ENCODE measurements around the gene GGNBP2.
A peak's percentile ranks its signal among the peaks of the same experiment; 100 is the strongest.
"Not testable (repeated sequence)": the region's sequence is repeated elsewhere in the genome, so short reads cannot be mapped to it uniquely, and the experiment has no call there.

GGNBP2 gene

GRCh38 chr17:36544307-36545076 lies at the start of gene GGNBP2:
Gene GGNBP2 (plus strand): TSS chr17:36544919. CDS start chr17:36545725, 806 bp downstream.
- DNase-seq, result peak; percentile 39

- DNase-seq, result no peak
These were observed 49.6 kb upstream of the GGNBP2 start for GRCh38 chr17:36495076-36495578.

- no peak for DNase-seq
These were observed 48.5 kb upstream of the GGNBP2 start for GRCh38 chr17:36496018-36496789.

GRCh38 chr17:36498155-36498554 lies 46.6 kb upstream of the GGNBP2 start:
- no peak for DNase-seq

GRCh38 chr17:36498560-36499300 lies 46.0 kb upstream of the GGNBP2 start:
- DNase-seq, result no peak

GRCh38 chr17:36500745-36501225 lies 43.9 kb upstream of the GGNBP2 start:
- DNase-seq, result no peak

- no peak for DNase-seq
These were observed 43.4 kb upstream of the GGNBP2 start for GRCh38 chr17:36501351-36501750.

- DNase-seq, result no peak
These were observed 42.8 kb upstream of the GGNBP2 start for GRCh38 chr17:36501963-36502362.

GRCh38 chr17:36503456-36504155 lies 41.1 kb upstream of the GGNBP2 start:
- DNase-seq, result no peak

- no peak for DNase-seq
These were observed 40.6 kb upstream of the GGNBP2 start for GRCh38 chr17:36504156-36504545.

GRCh38 chr17:36505171-36505570 lies 39.5 kb upstream of the GGNBP2 start:
- no peak for DNase-seq

- DNase-seq, result no peak
These were observed 38.4 kb upstream of the GGNBP2 start for GRCh38 chr17:36506249-36506826.

- no peak for DNase-seq
These were observed 37.9 kb upstream of the GGNBP2 start for GRCh38 chr17:36506831-36507230.

GRCh38 chr17:36507266-36507665 lies 37.5 kb upstream of the GGNBP2 start:
- DNase-seq, result no peak

GRCh38 chr17:36508439-36508838 lies 36.3 kb upstream of the GGNBP2 start:
- DNase-seq, result not testable (repeated sequence)

GRCh38 chr17:36509272-36509985 lies 35.3 kb upstream of the GGNBP2 start:
- DNase-seq, result no peak

- DNase-seq, result no peak
These were observed 34.1 kb upstream of the GGNBP2 start for GRCh38 chr17:36510636-36511035.

GRCh38 chr17:36511216-36511615 lies 33.5 kb upstream of the GGNBP2 start:
- no peak for DNase-seq

- no peak for DNase-seq
These were observed 32.1 kb upstream of the GGNBP2 start for GRCh38 chr17:36512641-36513040.

- no peak for DNase-seq
These were observed 29.9 kb upstream of the GGNBP2 start for GRCh38 chr17:36514856-36515255.

GRCh38 chr17:36515837-36516236 lies 28.9 kb upstream of the GGNBP2 start:
- DNase-seq, result no peak
